ENCODE data around the gene DAB2.

GRCh38 chr5:39428640-39429039, 3.9 kb upstream of the DAB2 start:
- no peak for TF ChIP-seq POLR2A (IDR thresholded peaks at IDR 0.05; ENCODE audit: low read depth, low read length)
- no peak for TF ChIP-seq POLR2AphosphoS5 (IDR thresholded peaks at IDR 0.05; ENCODE audit: low read depth, low read length)
- no peak for TF ChIP-seq SPI1 (IDR thresholded peaks at IDR 0.05; ENCODE audit: low read depth, low read length)
- no peak for TF ChIP-seq TAF1 (IDR thresholded peaks at IDR 0.05; ENCODE audit: low read depth, low read length)

Measured in GM12891 (cell line).